ENCODE measurements around the gene MRPS33. TPM values are rescaled to one million over a fixed set of nuclear protein-coding genes. Genes with fewer than 3 reads are reported as not detected.

MRPS33 gene
- total RNA-seq, 1 experiment from 2014 or later = 28.0 TPM

Small RNA genes within 50 kb of the gene (small RNA-seq; reads per million reads assigned to genes)
- gene RNU4-74P = not detected

Other genes with a start within 250 kb of the MRPS33 start
- 7.5 and 8.3 TPM in 2 replicates for gene BRAF, start 90.0 kb downstream of the MRPS33 start, total RNA-seq (2014; rRNA removed; shearing (Covaris generic))
- gene TMEM178B, start 59.1 kb upstream of the MRPS33 start, total RNA-seq (2014; rRNA removed; shearing (Covaris generic)) = 2.1 and 2.3 TPM in 2 replicates

Measured in HT-29 (cell line).